HEK293T (cell line): ENCODE data around the gene CA10.

Experiments
- CTCF ChIA-PET: fragments of 350-600 bp; formaldehyde crosslinking; extraction: SDS; loops from one replicate; lab custom pipeline; 2021; ENCODE audit warnings: antibody characterized with exemption, inconsistent platforms; lab: Yijun Ruan, JAX
- POLR2A ChIA-PET: fragments of 350-600 bp; formaldehyde crosslinking; extraction: SDS; loops from one replicate; lab custom pipeline; 2020; ENCODE audit warnings: antibody characterized with exemption, inconsistent platforms; lab: Yijun Ruan, JAX
- DNase-seq: peaks from one replicate; pipeline ENCODE4 v3.0.0; 2012; ENCODE audit warnings: mixed read lengths; ENCODE audit errors: extremely low spot score
- ARNT ChIP-seq: fragments of 450-650 bp; IDR thresholded peaks from 2 replicates; pipeline ENCODE4 v1.6.1; 2017; ENCODE audit warnings: mild to moderate bottlenecking
- BHLHE40 ChIP-seq: fragments of 450-650 bp; IDR thresholded peaks from 2 replicates; pipeline ENCODE4 v1.6.1; 2016; ENCODE audit warnings: mild to moderate bottlenecking, moderate library complexity, borderline replicate concordance
- CTBP1 ChIP-seq: fragments of 450-650 bp; IDR thresholded peaks from 2 replicates; pipeline ENCODE4 v1.6.1; 2016; ENCODE audit warnings: borderline replicate concordance
- ELF4 ChIP-seq: fragments of 450-650 bp; IDR thresholded peaks from 2 replicates; pipeline ENCODE4 v1.6.1; 2017; ENCODE audit warnings: antibody characterized with exemption
- FOXA1 ChIP-seq: fragments of 450-650 bp; IDR thresholded peaks from 2 replicates; pipeline ENCODE4 v1.6.1; 2016; ENCODE audit warnings: mild to moderate bottlenecking
- FOXK2 ChIP-seq: fragments of 450-650 bp; IDR thresholded peaks from 2 replicates; pipeline ENCODE4 v1.6.1; 2016; ENCODE audit warnings: mild to moderate bottlenecking
- FOXM1 ChIP-seq: fragments of 450-650 bp; IDR thresholded peaks from 2 replicates; pipeline ENCODE4 v1.6.1; 2017; ENCODE audit warnings: mild to moderate bottlenecking, borderline replicate concordance
- HDGF ChIP-seq: fragments of 450-650 bp; IDR thresholded peaks from 2 replicates; pipeline ENCODE4 v1.6.1; 2017; ENCODE audit warnings: antibody characterized with exemption, borderline replicate concordance
- L3MBTL2 ChIP-seq: fragments of 450-650 bp; conservative IDR thresholded peaks from 2 replicates; pipeline ENCODE4 v1.6.1; 2016; ENCODE audit warnings: mild to moderate bottlenecking
- LEF1 ChIP-seq: fragments of 450-650 bp; IDR thresholded peaks from 2 replicates; pipeline ENCODE4 v1.6.1; 2017; ENCODE audit warnings: mild to moderate bottlenecking, borderline replicate concordance
- NFRKB ChIP-seq: fragments of 450-650 bp; IDR thresholded peaks from 2 replicates; pipeline ENCODE4 v1.6.1; 2016; ENCODE audit warnings: mild to moderate bottlenecking, moderate library complexity
- PKNOX1 ChIP-seq: fragments of 450-650 bp; IDR thresholded peaks from 2 replicates; pipeline ENCODE4 v1.6.1; 2016
- SP1 ChIP-seq: fragments of 450-650 bp; IDR thresholded peaks from 2 replicates; pipeline ENCODE4 v1.6.1; 2017
- SUZ12 ChIP-seq: fragments of 450-650 bp; IDR thresholded peaks from 2 replicates; pipeline ENCODE4 v1.6.1; 2016; ENCODE audit warnings: mild to moderate bottlenecking
- TARDBP ChIP-seq: fragments of 450-650 bp; IDR thresholded peaks from 2 replicates; pipeline ENCODE4 v1.6.1; 2016
- ZNF384 ChIP-seq: fragments of 450-650 bp; IDR thresholded peaks from 2 replicates; pipeline ENCODE4 v1.6.1; 2016

The CA10 gene

DNA sequence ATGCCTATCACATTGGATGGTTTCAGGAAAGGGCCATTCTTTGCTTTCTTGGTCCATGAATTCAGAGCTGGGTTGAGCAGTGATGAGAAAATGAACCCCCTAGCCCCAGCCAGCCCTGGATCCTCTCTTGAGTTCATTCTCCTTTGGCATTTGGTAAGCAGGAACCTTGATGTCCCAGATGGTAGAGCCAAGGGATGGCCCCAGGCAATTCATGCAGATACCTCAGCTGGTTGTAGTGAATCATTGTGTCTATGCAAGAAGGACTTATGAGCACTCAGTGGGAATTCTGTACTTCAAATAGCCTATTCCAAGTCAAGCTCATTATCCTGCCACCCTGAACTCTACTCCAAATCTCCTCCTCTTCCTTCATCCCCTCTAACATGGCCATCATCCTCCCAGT is 485.4 kb downstream of the CA10 start:
- ChIA-PET POLR2A (no interaction called here), CTCF (no interaction called here)
- no peak for DNase-seq
- TF ChIP-seq ELF4 = no peak
- TF ChIP-seq FOXM1 = no peak
- TF ChIP-seq FOXA1 = no peak
- no peak for TF ChIP-seq L3MBTL2
- no peak for TF ChIP-seq NFRKB

DNA sequence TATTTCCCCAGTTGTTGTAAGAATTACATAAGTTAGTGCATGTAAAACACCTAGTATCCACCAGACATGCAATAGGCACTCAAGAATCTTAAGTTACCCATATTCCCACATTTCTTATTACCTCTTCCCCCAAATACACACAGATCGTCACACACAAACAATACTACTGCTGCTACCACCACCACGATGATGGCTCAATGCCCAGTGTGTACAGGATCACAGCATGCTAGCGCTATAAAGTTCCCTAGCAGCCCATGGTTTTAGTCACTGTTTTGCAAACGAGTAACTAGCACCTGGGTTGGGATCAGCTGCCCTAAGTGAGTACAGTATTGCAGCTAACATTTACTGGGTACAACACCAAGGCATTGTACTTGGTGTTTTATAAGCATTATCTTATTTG is 486.4 kb downstream of the CA10 start:
- CTCF ChIA-PET = no interaction called here
- POLR2A ChIA-PET = no interaction called here
- no peak for TF ChIP-seq SUZ12
- no peak for TF ChIP-seq L3MBTL2
- TF ChIP-seq HDGF = no peak
- no peak for TF ChIP-seq LEF1
- TF ChIP-seq SP1 = no peak
- TF ChIP-seq NFRKB = no peak
- no peak for DNase-seq

GRCh38 chr17:51670899-51671298 is 487.6 kb downstream of the CA10 start:
- ChIA-PET CTCF (no interaction called here), POLR2A (no interaction called here)
- no peak for DNase-seq
- no peak for TF ChIP-seq SUZ12
- no peak for TF ChIP-seq L3MBTL2
- no peak for TF ChIP-seq ZNF384
- no peak for TF ChIP-seq FOXK2
- TF ChIP-seq FOXM1 = no peak
- TF ChIP-seq HDGF = no peak
- TF ChIP-seq BHLHE40 = no peak
- no peak for TF ChIP-seq CTBP1
- TF ChIP-seq ELF4 = no peak
- no peak for TF ChIP-seq LEF1
- TF ChIP-seq SP1 = no peak
- TF ChIP-seq NFRKB = no peak
- TF ChIP-seq TARDBP = no peak

- ChIA-PET POLR2A (no interaction called here), CTCF (no interaction called here)
- DNase-seq = no peak
- TF ChIP-seq FOXM1 = no peak
- TF ChIP-seq FOXK2 = no peak
- TF ChIP-seq CTBP1 = no peak
- no peak for TF ChIP-seq SUZ12
- no peak for TF ChIP-seq ARNT
- TF ChIP-seq PKNOX1 = no peak
- TF ChIP-seq ZNF384 = no peak
- TF ChIP-seq TARDBP = no peak
- no peak for TF ChIP-seq HDGF
Observed at GRCh38 chr17:51668963-51669246, 489.6 kb downstream of the CA10 start.

DNA sequence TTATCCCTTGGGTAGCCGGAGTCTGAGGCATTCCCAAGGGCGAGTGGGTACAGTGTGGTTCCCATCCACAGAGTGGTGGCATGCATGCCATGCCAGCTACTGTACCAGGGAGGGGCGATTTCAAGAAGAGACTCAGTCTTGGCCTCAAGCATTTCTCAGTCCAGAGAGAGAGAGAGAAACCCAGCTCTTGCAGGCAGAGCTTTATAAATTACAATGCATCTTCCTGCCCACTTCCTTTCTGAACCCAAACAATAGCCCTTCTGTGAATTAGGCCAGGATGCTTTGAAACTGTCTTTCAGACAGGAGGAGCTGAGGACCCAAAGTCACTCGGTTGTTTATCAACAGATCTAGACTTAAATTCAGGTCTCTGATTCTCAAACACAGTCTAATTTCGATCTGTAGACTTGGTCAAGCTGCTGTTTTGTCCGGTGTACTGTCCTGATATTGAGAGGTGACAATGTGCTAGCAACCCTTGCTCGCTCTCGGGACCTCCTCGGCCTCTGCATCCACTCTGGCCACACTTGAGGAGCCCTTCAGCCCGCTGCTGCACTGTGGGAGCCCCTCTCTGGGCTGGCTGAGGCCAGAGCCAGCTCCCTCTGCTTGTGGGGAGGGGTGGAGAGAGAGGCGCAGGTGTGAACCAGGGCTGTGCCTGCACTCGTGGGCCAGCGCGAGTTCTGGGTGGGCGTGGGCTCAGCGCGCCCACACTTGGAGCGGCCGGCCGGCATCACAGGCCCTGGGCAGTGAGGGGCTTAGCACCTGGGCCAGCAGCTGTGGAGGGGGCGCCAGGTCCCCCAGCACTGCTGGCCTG is 490.2 kb downstream of the CA10 start:
- POLR2A ChIA-PET = no interaction called here
- CTCF ChIA-PET = no interaction called here
- DNase-seq = no peak
- TF ChIP-seq LEF1 = no peak
- TF ChIP-seq ZNF384 = no peak
- no peak for TF ChIP-seq L3MBTL2
- TF ChIP-seq SUZ12 = no peak

DNA sequence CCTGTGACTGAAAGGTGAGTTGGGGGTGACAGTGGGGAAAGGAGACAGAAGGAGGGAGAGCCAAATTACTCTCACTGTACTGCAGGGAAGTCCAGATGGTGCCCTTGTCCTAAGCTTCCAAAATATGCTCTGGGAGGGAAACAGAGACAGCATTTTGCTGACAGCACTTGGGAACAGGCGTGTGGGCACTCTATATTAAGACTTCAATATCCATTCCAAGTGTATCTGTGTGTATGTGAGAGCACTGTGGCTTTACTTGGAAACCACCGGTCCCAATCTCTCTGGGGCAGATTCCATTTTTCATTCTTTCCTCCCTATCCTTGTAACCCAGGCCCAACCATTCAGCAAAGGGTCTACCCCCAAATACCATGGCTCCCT is 490.8 kb downstream of the CA10 start:
- no peak for TF ChIP-seq ZNF384
- TF ChIP-seq CTBP1 = no peak
- no peak for TF ChIP-seq SP1
- TF ChIP-seq LEF1 = no peak
- no peak for TF ChIP-seq TARDBP
- TF ChIP-seq NFRKB = no peak
- TF ChIP-seq FOXA1 = no peak
- TF ChIP-seq L3MBTL2 = no peak
- no peak for TF ChIP-seq BHLHE40
- no peak for TF ChIP-seq PKNOX1
- no peak for TF ChIP-seq ELF4
- no peak for TF ChIP-seq ARNT
- no peak for TF ChIP-seq FOXK2
- no peak for TF ChIP-seq HDGF
- TF ChIP-seq SUZ12 = no peak
- DNase-seq = no peak
- ChIA-PET POLR2A (no interaction called here), CTCF (no interaction called here)

DNA sequence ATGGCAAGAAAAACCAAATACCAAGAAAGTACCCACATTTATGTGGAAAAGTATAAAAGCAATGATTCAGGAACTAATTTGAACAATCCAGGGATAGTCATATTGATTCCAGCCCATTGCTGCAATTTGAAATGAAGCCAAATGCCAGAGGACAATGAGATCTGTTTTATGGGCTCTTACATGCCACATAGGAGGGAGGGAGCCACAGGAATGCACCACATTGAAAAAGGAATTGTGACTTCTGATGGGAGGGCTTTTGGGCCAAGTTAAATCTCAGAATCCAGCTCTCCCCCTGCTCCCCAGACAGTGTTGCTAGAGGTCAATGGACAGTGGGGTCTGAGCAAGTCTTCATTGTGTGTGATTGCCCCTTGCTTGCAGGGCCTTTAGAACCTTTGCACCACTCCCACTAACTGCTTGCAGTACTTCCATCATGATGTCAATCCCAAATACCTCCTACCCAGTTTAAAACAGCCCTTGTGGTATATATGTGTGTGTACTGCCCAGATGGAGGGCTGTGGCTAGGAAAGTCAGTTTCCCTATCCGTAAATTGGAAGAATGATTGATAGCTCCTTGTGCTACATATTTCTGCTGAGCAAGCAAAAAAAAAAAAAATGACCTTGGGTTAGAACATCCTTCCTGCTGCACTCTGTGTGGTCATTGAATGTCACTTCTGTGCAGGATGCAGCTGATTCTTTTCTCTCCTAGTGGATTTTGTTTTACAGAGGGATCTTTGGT is 491.4 kb downstream of the CA10 start:
- no peak for DNase-seq
- no peak for TF ChIP-seq LEF1
- TF ChIP-seq SUZ12 = no peak
- TF ChIP-seq NFRKB = no peak
- no peak for TF ChIP-seq BHLHE40
- TF ChIP-seq ARNT = no peak
- TF ChIP-seq SP1 = no peak
- no peak for TF ChIP-seq FOXK2
- no peak for TF ChIP-seq CTBP1
- no peak for TF ChIP-seq ELF4
- no peak for TF ChIP-seq PKNOX1
- TF ChIP-seq TARDBP = no peak
- no peak for TF ChIP-seq L3MBTL2
- no peak for TF ChIP-seq FOXM1
- TF ChIP-seq HDGF = no peak
- no peak for TF ChIP-seq ZNF384
- no peak for TF ChIP-seq FOXA1
- POLR2A ChIA-PET = no interaction called here
- CTCF ChIA-PET = no interaction called here
